H9 (cell line): ENCODE measurements around the gene PDC. TPM values are rescaled to one million over a fixed set of nuclear protein-coding genes. Genes with fewer than 3 reads are reported as not detected.

Experiments used
- DNase-seq: peaks from one replicate; pipeline ENCODE4 v3.0.0-alpha.2; 2017
- H2AFZ ChIP-seq: one replicate; pipeline ENCODE4 v1.6.1; 2013; ENCODE audit warnings: mild to moderate bottlenecking, low read length, control low read depth, moderate library complexity
- H2AK5ac ChIP-seq: 2 replicates; pipeline ENCODE4 v1.6.1; 2013; ENCODE audit warnings: low read length, control low read depth, mixed read lengths; ENCODE audit not compliant: insufficient read length
- H2BK120ac ChIP-seq: one replicate; pipeline ENCODE4 v1.6.1; 2013; ENCODE audit warnings: low read depth, mild to moderate bottlenecking, low read length, control low read depth, inconsistent platforms; ENCODE audit not compliant: poor library complexity, severe bottlenecking
- H2BK12ac ChIP-seq: 2 replicates; pipeline ENCODE4 v1.6.1; 2013; ENCODE audit warnings: low read length, control low read depth, mixed read lengths, low read depth; ENCODE audit not compliant: insufficient read length
- H2BK15ac ChIP-seq: 2 replicates; pipeline ENCODE4 v1.6.1; 2013; ENCODE audit warnings: low read depth, low read length, control low read depth
- H2BK20ac ChIP-seq: one replicate; pipeline ENCODE4 v1.6.1; 2013; ENCODE audit warnings: low read depth, mild to moderate bottlenecking, low read length, control low read depth, inconsistent platforms; ENCODE audit not compliant: poor library complexity, severe bottlenecking
- H2BK5ac ChIP-seq: 2 replicates; pipeline ENCODE4 v1.6.1; 2013; ENCODE audit warnings: low read length, control low read depth, mixed read lengths; ENCODE audit not compliant: insufficient read length
- H3K14ac ChIP-seq: 2 replicates; pipeline ENCODE4 v1.6.1; 2013; ENCODE audit warnings: low read length, control low read depth; ENCODE audit not compliant: insufficient read depth
- H3K18ac ChIP-seq: 2 replicates; pipeline ENCODE4 v1.6.1; 2013; ENCODE audit warnings: low read depth, mild to moderate bottlenecking, mixed read lengths, low read length, control low read depth; ENCODE audit not compliant: insufficient read length
- H3K23ac ChIP-seq: 2 replicates; pipeline ENCODE4 v1.6.1; 2013; ENCODE audit warnings: low read length, control low read depth, mixed read lengths, low read depth; ENCODE audit not compliant: insufficient read length
- H3K23me2 ChIP-seq: 2 replicates; pipeline ENCODE4 v1.6.1; 2013; ENCODE audit warnings: low read depth, mild to moderate bottlenecking, mixed read lengths, low read length, control low read depth; ENCODE audit not compliant: insufficient read length, poor library complexity, severe bottlenecking
- H3K27ac ChIP-seq: 2 replicates; pipeline ENCODE4 v1.5.1; 2013; ENCODE audit warnings: low read length, control low read depth, mixed read lengths, low read depth; ENCODE audit not compliant: insufficient read length
- H3K27me3 ChIP-seq: 2 replicates; pipeline ENCODE4 v1.6.1; 2013; ENCODE audit warnings: low read length, control low read depth, inconsistent platforms; ENCODE audit not compliant: insufficient read depth
- H3K4ac ChIP-seq: 2 replicates; pipeline ENCODE4 v1.6.1; 2013; ENCODE audit warnings: low read depth, mild to moderate bottlenecking, control low read depth, inconsistent platforms, low read length, moderate library complexity
- H3K4me1 ChIP-seq: 2 replicates; pipeline ENCODE4 v1.6.1; 2013; ENCODE audit warnings: low read length, control low read depth, inconsistent platforms; ENCODE audit not compliant: insufficient read depth
- H3K4me2 ChIP-seq: 2 replicates; pipeline ENCODE4 v1.6.1; 2013; ENCODE audit warnings: low read length, control low read depth, mixed read lengths; ENCODE audit not compliant: insufficient read length, insufficient read depth
- H3K56ac ChIP-seq: 2 replicates; pipeline ENCODE4 v1.6.1; 2013; ENCODE audit warnings: low read depth, mild to moderate bottlenecking, mixed read lengths, low read length, control low read depth; ENCODE audit not compliant: insufficient read length
- H3K79me1 ChIP-seq: 2 replicates; pipeline ENCODE4 v1.6.1; 2013; ENCODE audit warnings: low read depth, mild to moderate bottlenecking, moderate library complexity, low read length, control low read depth, inconsistent platforms; ENCODE audit not compliant: insufficient read depth, poor library complexity, severe bottlenecking
- H3K79me2 ChIP-seq: 2 replicates; pipeline ENCODE4 v1.6.1; 2013; ENCODE audit warnings: low read length, control low read depth, inconsistent platforms; ENCODE audit not compliant: insufficient read depth
- H3K9ac ChIP-seq: 2 replicates; pipeline ENCODE4 v1.6.1; 2013; ENCODE audit warnings: low read length, control low read depth, mixed read lengths; ENCODE audit not compliant: insufficient read length; ENCODE audit errors: extremely low read depth
- H3K9me3 ChIP-seq: one replicate; pipeline ENCODE4 v1.6.1; 2013; ENCODE audit warnings: low read depth, low read length, inconsistent platforms; ENCODE audit not compliant: control insufficient read depth
- H3T11ph ChIP-seq: one replicate; pipeline ENCODE4 v1.6.1; 2013; ENCODE audit warnings: mild to moderate bottlenecking, low read length, control low read depth, inconsistent platforms
- H4K20me1 ChIP-seq: one replicate; pipeline ENCODE4 v1.6.1; 2013; ENCODE audit not compliant: control insufficient read depth, insufficient read length, insufficient read depth
- H4K5ac ChIP-seq: 2 replicates; pipeline ENCODE4 v1.6.1; 2013; ENCODE audit warnings: low read depth, mild to moderate bottlenecking, mixed read lengths, low read length, control low read depth; ENCODE audit not compliant: insufficient read length
- H4K8ac ChIP-seq: replicated peaks from 2 replicates; pipeline ENCODE4 v1.6.1; 2013; ENCODE audit warnings: low read length, control low read depth, mixed read lengths, low read depth; ENCODE audit not compliant: insufficient read length
- H4K91ac ChIP-seq: 2 replicates; pipeline ENCODE4 v1.6.1; 2013; ENCODE audit warnings: low read depth, mild to moderate bottlenecking, moderate library complexity, mixed read lengths, low read length, control low read depth; ENCODE audit not compliant: insufficient read length
- H3K27ac Mint-ChIP-seq, 3 experiments: 2 replicates in 2 of 3; 3 replicates in 1 of 3; pipeline ENCODE4 v1.8.0; 2020 to 2021; ENCODE audit warnings: mixed read lengths in 3 of 3, mild to moderate bottlenecking in 1 of 3, moderate library complexity in 1 of 3
- H3K27me3 Mint-ChIP-seq: 2 replicates; pipeline ENCODE4 v1.8.0; 2021; ENCODE audit warnings: low read depth, mild to moderate bottlenecking, moderate library complexity, mixed read lengths
- H3K36me3 Mint-ChIP-seq, 3 experiments: 2 replicates in 2 of 3; 3 replicates in 1 of 3; pipeline ENCODE4 v1.8.0; 2020 to 2021; ENCODE audit warnings: low read depth in 3 of 3, mixed read lengths in 3 of 3; ENCODE audit not compliant: insufficient read depth in 1 of 3
- H3K4me1 Mint-ChIP-seq, 2 experiments: 2 replicates each; pipeline ENCODE4 v1.8.0; 2020; ENCODE audit warnings: mixed read lengths in 2 of 2
- H3K4me3 Mint-ChIP-seq, 2 experiments: 2 replicates in 1 of 2; 3 replicates in 1 of 2; pipeline ENCODE4 v1.8.0; 2020 to 2021; ENCODE audit warnings: mild to moderate bottlenecking in 2 of 2, mixed read lengths in 2 of 2, moderate library complexity in 1 of 2
- H3K9me3 Mint-ChIP-seq, 2 experiments: 2 replicates in 1 of 2; 3 replicates in 1 of 2; pipeline ENCODE4 v1.8.0; 2020; ENCODE audit warnings: mild to moderate bottlenecking in 2 of 2, mixed read lengths in 2 of 2, moderate library complexity in 1 of 2
- total RNA-seq: library from RNA; stranded (reverse); gene quantifications from 2 replicates; pipeline ENCODE4 v1.2.1, GENCODE V29; 2021
- TF ChIP-seq, protein P1 (sequence below): fragments of 200-600 bp; sonication (generic); conservative IDR thresholded peaks from 3 replicates; pipeline ENCODE4 v1.8.0; 2021; ENCODE audit warnings: antibody characterized with exemption, mild to moderate bottlenecking

PDC gene
- total RNA-seq, 1 experiment from 2014 or later: not detected

GRCh38 chr1:186420311-186420710 is 40.6 kb downstream of the PDC start:
- no peaks in the 10 kb centered on the region for H4K20me1 ChIP-seq
- H3T11ph ChIP-seq: no peak overlapping the region
- no peak overlapping the region for H4K8ac ChIP-seq
- H3K9me3 ChIP-seq: no peaks in the 10 kb centered on the region
- H3K23ac ChIP-seq: no peak overlapping the region
- no peak overlapping the region for H2BK5ac ChIP-seq
- Mint-ChIP-seq H3K9me3 (no peaks in the 10 kb centered on the region), H3K27ac (peak overlapping the region in 1 of 3 experiments; percentile 46; a peak in 2 of 7 replicates), H3K4me3 (no peak overlapping the region), H3K36me3 (peaks cover 4 to 25% (median 14%) of the 10 kb centered on the region in 3 experiments; a peak in 6 of 7 replicates), H3K27me3 (no peaks in the 10 kb centered on the region), H3K4me1 (no peaks in the 10 kb centered on the region)
- H4K91ac ChIP-seq: no peak overlapping the region
- H2AFZ ChIP-seq: no peak overlapping the region
- no peaks in the 10 kb centered on the region for H3K79me1 ChIP-seq
- no peaks in the 10 kb centered on the region for H3K79me2 ChIP-seq
- no peak overlapping the region for H3K56ac ChIP-seq
- H2BK15ac ChIP-seq: no peak overlapping the region
- no peak overlapping the region for H2BK120ac ChIP-seq
- no peak overlapping the region for H3K14ac ChIP-seq
- H3K27ac ChIP-seq: no peak overlapping the region
- H3K23me2 ChIP-seq: no peaks in the 10 kb centered on the region
- no peak overlapping the region for H2BK12ac ChIP-seq
- H4K5ac ChIP-seq: no peak overlapping the region
- no peak overlapping the region for H3K9ac ChIP-seq
- TF ChIP-seq, protein P1, sequence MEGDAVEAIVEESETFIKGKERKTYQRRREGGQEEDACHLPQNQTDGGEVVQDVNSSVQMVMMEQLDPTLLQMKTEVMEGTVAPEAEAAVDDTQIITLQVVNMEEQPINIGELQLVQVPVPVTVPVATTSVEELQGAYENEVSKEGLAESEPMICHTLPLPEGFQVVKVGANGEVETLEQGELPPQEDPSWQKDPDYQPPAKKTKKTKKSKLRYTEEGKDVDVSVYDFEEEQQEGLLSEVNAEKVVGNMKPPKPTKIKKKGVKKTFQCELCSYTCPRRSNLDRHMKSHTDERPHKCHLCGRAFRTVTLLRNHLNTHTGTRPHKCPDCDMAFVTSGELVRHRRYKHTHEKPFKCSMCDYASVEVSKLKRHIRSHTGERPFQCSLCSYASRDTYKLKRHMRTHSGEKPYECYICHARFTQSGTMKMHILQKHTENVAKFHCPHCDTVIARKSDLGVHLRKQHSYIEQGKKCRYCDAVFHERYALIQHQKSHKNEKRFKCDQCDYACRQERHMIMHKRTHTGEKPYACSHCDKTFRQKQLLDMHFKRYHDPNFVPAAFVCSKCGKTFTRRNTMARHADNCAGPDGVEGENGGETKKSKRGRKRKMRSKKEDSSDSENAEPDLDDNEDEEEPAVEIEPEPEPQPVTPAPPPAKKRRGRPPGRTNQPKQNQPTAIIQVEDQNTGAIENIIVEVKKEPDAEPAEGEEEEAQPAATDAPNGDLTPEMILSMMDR: no peak
- no peak overlapping the region for H3K4ac ChIP-seq
- H3K18ac ChIP-seq: no peak overlapping the region
- no peaks in the 10 kb centered on the region for H3K27me3 ChIP-seq
- H2BK20ac ChIP-seq: no peak overlapping the region
- DNase-seq: no peak
- H2AK5ac ChIP-seq: no peak overlapping the region
- no peaks in the 10 kb centered on the region for H3K4me1 ChIP-seq
- H3K4me2 ChIP-seq: no peak overlapping the region
